Measurements from ENCODE around the gene PCDHGB3. TPM values are rescaled to one million over a fixed set of nuclear protein-coding genes. Genes with fewer than 3 reads are reported as not detected.
A peak's percentile ranks its signal among the peaks of the same experiment; 100 is the strongest.

Gene PCDHGB3
- polyA plus RNA-seq, 3 donors: not detected

DNA sequence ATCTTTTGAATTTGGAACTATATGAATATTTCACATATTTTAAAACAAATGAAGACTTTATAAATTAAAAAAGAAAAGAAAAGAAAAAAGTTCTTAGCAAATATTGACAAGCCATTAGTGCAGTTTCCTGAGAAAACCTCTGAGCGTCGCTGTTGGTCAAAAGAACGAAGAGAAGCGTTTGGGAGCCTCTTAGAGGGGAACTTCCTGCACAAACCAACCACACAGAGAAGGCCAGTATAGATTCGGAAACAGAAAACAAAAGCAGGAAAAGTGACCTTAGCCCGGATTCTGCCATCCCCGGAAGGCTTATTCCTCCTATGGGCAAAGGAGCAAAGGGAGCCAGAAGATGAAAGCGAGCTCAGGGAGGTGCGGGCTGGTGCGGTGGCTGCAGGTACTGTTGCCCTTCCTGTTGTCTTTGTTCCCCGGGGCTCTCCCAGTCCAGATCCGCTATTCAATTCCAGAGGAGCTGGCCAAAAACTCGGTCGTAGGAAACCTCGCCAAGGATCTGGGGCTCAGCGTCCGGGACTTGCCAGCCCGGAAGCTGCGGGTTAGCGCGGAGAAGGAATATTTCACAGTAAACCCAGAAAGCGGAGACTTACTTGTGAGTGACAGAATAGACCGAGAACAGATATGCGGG is 10.1 kb upstream of the PCDHGB3 start, which contains the start of gene PCDHGB2:
Gene PCDHGB2 (plus strand): TSS at position 205 of the 637 bp plus-strand sequence. CDS start 142 bp downstream, at position 347.
- Histone ChIP-seq H3K4me2 (replicated peaks; ENCODE audit: extremely low read depth, low read length, poor library complexity, severe bottlenecking) (peak within 1 kb of the TSS; percentile 40), H3K36me3 (replicated peaks in 1 of 2; ENCODE audit: control insufficient read depth in 1 of 2, insufficient read depth in 2 of 2, low read length in 2 of 2) (no peaks in the 10 kb centered on the region), H3K9ac (ENCODE audit: insufficient read depth, low read length, poor library complexity, severe bottlenecking) (no peak within 1 kb of the TSS), H4K20me1 (ENCODE audit: insufficient read depth, low read length) (no peaks in the 10 kb centered on the region), H2AFZ (ENCODE audit: insufficient read depth, low read depth, low read length, poor library complexity, severe bottlenecking) (no peak within 1 kb of the TSS), H3K4me1 (ENCODE audit: control insufficient read depth in 1 of 2, insufficient read depth in 2 of 2, low read length in 2 of 2) (no peaks in the 10 kb centered on the region), H3K79me2 (ENCODE audit: insufficient read depth, low read length) (no peaks in the 10 kb centered on the region), H3K27me3 (ENCODE audit: control insufficient read depth in 2 of 2, insufficient read depth in 2 of 2, low read length in 2 of 2) (peaks cover 44 to 91% of the 10 kb centered on the region in 2 donors), H3K27ac (ENCODE audit: low read depth in 1 of 2, low read length in 2 of 2) (no peak within 1 kb of the TSS), H3K4me3 (replicated peaks in 1 of 3; ENCODE audit: low read depth in 2 of 3, low read length in 3 of 3) (peak within 1 kb of the TSS in 1 of 3 experiments; percentile 36), H3K9me3 (replicated peaks in 1 of 2; ENCODE audit: control insufficient read depth in 1 of 2, insufficient read depth in 1 of 2, low read length in 2 of 2) (peaks cover 58 to 79% of the 10 kb centered on the region in 2 donors)
- peaks cover 12 to 15% of the 10 kb centered on the region in 2 donors for H3K36me3 Mint-ChIP-seq
- peak within 1 kb of the TSS in 1 of 7 donors; percentile 57 for H3K27ac Mint-ChIP-seq
- WGBS (ENCODE audit: insufficient coverage): 15% methylated on average over 18 of the region's 24 CpGs
- no peak for DNase-seq
- H3K9me3 Mint-ChIP-seq: peaks cover 40 to 86% (median 73%) of the 10 kb centered on the region in 7 donors
- H3K4me1 Mint-ChIP-seq: peaks cover 2% of the 10 kb centered on the region
- intact Hi-C loops (cut with micrococcal nuclease): no loop called here
- peaks cover 50 to 72% (median 71%) of the 10 kb centered on the region in 3 donors for H3K27me3 Mint-ChIP-seq (ENCODE audit: low read depth in 3 of 3)
- TF ChIP-seq, protein P1, sequence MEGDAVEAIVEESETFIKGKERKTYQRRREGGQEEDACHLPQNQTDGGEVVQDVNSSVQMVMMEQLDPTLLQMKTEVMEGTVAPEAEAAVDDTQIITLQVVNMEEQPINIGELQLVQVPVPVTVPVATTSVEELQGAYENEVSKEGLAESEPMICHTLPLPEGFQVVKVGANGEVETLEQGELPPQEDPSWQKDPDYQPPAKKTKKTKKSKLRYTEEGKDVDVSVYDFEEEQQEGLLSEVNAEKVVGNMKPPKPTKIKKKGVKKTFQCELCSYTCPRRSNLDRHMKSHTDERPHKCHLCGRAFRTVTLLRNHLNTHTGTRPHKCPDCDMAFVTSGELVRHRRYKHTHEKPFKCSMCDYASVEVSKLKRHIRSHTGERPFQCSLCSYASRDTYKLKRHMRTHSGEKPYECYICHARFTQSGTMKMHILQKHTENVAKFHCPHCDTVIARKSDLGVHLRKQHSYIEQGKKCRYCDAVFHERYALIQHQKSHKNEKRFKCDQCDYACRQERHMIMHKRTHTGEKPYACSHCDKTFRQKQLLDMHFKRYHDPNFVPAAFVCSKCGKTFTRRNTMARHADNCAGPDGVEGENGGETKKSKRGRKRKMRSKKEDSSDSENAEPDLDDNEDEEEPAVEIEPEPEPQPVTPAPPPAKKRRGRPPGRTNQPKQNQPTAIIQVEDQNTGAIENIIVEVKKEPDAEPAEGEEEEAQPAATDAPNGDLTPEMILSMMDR (IDR thresholded peaks at IDR 0.05): peak; percentile 22
- peak within 1 kb of the TSS; percentile 25 to 85 for H3K4me3 Mint-ChIP-seq

DNA sequence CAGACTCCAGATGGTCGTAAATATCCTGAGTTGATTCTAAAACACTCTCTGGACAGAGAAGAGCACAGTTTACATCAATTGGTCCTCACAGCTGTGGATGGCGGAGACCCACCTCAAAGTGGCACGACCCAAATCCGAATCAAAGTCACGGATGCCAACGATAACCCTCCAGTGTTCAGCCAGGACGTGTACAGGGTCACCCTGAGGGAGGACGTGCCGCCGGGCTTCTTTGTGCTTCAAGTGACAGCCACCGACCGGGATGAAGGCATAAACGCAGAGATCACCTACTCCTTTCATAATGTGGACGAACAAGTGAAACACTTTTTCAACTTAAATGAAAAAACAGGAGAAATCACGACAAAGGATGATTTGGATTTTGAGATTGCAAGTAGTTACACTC is 9.4 kb upstream of the PCDHGB3 start:
- Histone ChIP-seq H3K4me3 (replicated peaks in 1 of 3; ENCODE audit: low read depth in 2 of 3, low read length in 3 of 3) (no peak overlapping the region), H3K4me2 (replicated peaks; ENCODE audit: extremely low read depth, low read length, poor library complexity, severe bottlenecking) (no peak overlapping the region), H3K4me1 (ENCODE audit: control insufficient read depth in 1 of 2, insufficient read depth in 2 of 2, low read length in 2 of 2) (no peaks in the 10 kb centered on the region), H4K20me1 (ENCODE audit: insufficient read depth, low read length) (no peaks in the 10 kb centered on the region), H3K9ac (ENCODE audit: insufficient read depth, low read length, poor library complexity, severe bottlenecking) (no peak overlapping the region), H3K36me3 (replicated peaks in 1 of 2; ENCODE audit: control insufficient read depth in 1 of 2, insufficient read depth in 2 of 2, low read length in 2 of 2) (no peaks in the 10 kb centered on the region), H3K27ac (ENCODE audit: low read depth in 1 of 2, low read length in 2 of 2) (no peak overlapping the region), H3K79me2 (ENCODE audit: insufficient read depth, low read length) (no peaks in the 10 kb centered on the region), H3K27me3 (ENCODE audit: control insufficient read depth in 2 of 2, insufficient read depth in 2 of 2, low read length in 2 of 2) (peaks cover 51 to 91% of the 10 kb centered on the region in 2 donors), H2AFZ (ENCODE audit: insufficient read depth, low read depth, low read length, poor library complexity, severe bottlenecking) (no peak overlapping the region), H3K9me3 (replicated peaks in 1 of 2; ENCODE audit: control insufficient read depth in 1 of 2, insufficient read depth in 1 of 2, low read length in 2 of 2) (peaks cover 58 to 79% of the 10 kb centered on the region in 2 donors)
- H3K4me1 Mint-ChIP-seq: peaks cover 2% of the 10 kb centered on the region
- H3K27ac Mint-ChIP-seq: peak overlapping the region in 1 of 7 donors; percentile 57
- intact Hi-C loops (cut with micrococcal nuclease): no loop called here
- TF ChIP-seq, protein P1 (IDR thresholded peaks at IDR 0.05): no peak
- 43% methylated on average over 12 of the region's 15 CpGs for WGBS (ENCODE audit: insufficient coverage)
- H3K27me3 Mint-ChIP-seq (ENCODE audit: low read depth in 3 of 3): peaks cover 52 to 72% (median 71%) of the 10 kb centered on the region in 3 donors
- H3K36me3 Mint-ChIP-seq: peaks cover 12 to 18% of the 10 kb centered on the region in 2 donors
- no peak for DNase-seq
- peaks cover 40 to 86% (median 73%) of the 10 kb centered on the region in 7 donors for H3K9me3 Mint-ChIP-seq
- peak overlapping the region in 1 of 2 donors; percentile 85 for H3K4me3 Mint-ChIP-seq

Data from CD14-positive monocyte (primary cell).